HG03565 (cell line): ENCODE measurements around the gene RPS27L.
"Not testable (repeated sequence)": the region's sequence is repeated elsewhere in the genome, so short reads cannot be mapped to it uniquely, and the experiment has no call there.

Experiments used
- ATAC-seq: cut with Tn5 transposase; IDR thresholded peaks from one replicate; pipeline ENCODE4 v1.9.1; 2021; ENCODE audit warnings: mild to moderate bottlenecking, moderate library complexity; ENCODE audit not compliant: unreplicated experiment

Gene RPS27L

DNA sequence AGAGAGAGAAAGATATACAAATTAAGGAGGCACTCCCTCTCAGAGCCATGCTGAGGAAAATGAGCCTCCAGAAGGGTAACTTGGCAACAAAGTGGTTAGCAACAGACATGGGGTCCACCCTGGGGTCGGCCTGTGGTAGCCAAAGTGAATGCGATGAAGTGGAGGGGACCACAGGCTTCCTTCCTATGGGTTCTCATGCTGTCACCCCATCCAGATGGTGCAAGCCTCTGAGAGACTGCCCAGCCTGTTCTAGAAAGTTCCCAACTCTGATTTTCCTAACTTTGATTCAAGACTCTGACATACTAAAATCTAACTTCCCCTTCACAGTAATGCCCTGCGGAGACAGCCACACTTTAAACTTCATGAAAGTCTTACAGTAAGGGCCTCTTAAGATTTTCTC, 53.9 kb downstream of the RPS27L start:
- ATAC-seq = no peak

DNA sequence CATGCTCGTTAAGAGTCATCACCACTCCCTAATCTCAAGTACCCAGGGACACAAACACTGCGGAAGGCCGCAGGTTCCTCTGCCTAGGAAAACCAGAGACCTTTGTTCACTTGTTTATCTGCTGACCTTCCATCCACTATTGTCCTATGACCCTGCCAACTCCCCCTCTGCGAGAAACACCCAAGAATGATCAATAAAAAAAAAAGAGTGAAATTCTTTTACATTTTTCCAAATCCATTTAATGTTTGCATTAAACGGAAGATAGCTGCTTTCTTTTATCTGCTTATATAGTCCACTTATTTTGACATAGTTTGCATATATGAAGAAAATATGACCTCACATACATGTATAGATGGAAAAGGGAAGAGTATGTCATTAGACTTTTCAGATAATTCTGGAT, 57.7 kb downstream of the RPS27L start:
- not testable (repeated sequence) for ATAC-seq

DNA sequence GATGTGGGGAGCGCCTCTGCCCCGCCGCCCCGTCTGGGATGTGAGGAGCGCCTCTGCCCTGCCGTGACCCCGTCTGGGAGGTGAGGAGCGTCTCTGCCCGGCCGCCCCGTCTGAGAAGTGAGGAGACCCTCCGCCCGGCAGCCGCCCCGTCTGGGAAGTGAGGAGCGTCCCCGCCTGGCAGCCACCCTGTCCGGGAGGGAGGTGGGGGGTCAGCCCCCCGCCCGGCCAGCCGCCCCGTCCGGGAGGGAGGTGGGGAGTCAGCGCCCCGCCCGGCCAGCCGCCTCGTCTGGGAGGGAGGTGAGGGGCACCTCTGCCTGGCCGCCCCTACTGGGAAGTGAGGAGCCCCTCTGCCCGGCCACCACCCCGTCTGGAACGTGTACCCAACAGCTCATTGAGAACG, 58.4 kb downstream of the RPS27L start:
- not testable (repeated sequence) for ATAC-seq
